ENCODE measurements around the gene ADRA2C. TPM values are rescaled to one million over a fixed set of nuclear protein-coding genes. Genes with fewer than 3 reads are reported as not detected.

The ADRA2C gene
- total RNA-seq, 1 experiment from 2014 or later = 0.28 TPM

DNA sequence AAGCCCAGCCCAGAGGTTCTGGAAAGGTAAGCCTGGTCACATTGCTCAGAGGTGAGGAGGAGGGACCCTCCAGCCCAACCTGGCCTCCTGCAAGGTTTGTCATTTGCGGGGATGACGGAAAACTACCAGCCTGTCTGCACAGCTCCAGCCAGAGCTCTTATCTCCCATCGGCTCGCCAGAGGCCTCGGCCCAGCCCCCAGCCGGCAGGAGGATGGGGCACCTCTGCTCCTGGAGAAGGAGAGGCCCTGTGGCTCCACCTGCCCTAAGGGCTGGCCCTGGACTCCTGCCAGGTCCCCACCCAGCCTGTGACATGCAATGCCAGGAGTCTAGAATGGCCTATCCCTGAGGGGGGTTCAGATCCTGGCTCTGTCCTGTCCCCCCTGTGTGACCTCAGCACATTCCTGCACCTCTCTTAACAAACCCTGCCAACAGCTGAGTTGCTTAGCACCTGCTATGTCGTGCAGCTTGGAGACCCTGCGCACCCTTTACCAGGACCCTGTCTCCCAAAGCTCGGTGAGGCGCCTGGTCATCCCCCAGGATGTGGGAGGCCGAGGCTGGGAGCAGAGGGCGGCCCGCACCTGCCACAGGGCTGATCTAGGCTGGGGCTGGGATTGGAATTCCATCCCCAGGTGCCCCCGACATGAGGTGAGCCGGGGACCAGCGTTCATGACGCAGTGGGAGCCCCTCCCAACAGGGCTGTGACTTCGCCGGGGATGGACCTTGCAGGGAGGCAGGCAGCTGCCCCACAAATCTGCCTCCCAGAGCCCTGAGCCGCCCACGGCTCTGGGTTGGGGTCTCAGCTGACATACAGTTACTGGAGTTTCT is 14.4 kb downstream of the ADRA2C start:
- TF ChIP-seq, protein P1, sequence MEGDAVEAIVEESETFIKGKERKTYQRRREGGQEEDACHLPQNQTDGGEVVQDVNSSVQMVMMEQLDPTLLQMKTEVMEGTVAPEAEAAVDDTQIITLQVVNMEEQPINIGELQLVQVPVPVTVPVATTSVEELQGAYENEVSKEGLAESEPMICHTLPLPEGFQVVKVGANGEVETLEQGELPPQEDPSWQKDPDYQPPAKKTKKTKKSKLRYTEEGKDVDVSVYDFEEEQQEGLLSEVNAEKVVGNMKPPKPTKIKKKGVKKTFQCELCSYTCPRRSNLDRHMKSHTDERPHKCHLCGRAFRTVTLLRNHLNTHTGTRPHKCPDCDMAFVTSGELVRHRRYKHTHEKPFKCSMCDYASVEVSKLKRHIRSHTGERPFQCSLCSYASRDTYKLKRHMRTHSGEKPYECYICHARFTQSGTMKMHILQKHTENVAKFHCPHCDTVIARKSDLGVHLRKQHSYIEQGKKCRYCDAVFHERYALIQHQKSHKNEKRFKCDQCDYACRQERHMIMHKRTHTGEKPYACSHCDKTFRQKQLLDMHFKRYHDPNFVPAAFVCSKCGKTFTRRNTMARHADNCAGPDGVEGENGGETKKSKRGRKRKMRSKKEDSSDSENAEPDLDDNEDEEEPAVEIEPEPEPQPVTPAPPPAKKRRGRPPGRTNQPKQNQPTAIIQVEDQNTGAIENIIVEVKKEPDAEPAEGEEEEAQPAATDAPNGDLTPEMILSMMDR (IDR thresholded peaks at IDR 0.05; ENCODE audit: unreplicated experiment) = no peak
- ChIA-PET CTCF (interaction anchor here (0.6 kb wide), 1 partner anchor 102 kb away, joined by 4 read pairs; no protein-coding TSS in a partner anchor), POLR2A (no interaction called here)
- H3K4me1 Mint-ChIP-seq (ENCODE audit: insufficient read depth, unreplicated experiment) = no peaks in the 10 kb centered on the region
- no TSS peak for BruUV-seq (replicated peaks)
- no peak overlapping the region for H3K27ac Mint-ChIP-seq (ENCODE audit: low read depth, unreplicated experiment)
- peaks cover 18% of the 10 kb centered on the region for H3K27me3 Mint-ChIP-seq (ENCODE audit: insufficient read depth, unreplicated experiment)
- H3K9me3 Mint-ChIP-seq (ENCODE audit: unreplicated experiment) = no peaks in the 10 kb centered on the region
- H3K36me3 Mint-ChIP-seq (ENCODE audit: insufficient read depth, unreplicated experiment) = no peaks in the 10 kb centered on the region
- H3K4me3 Mint-ChIP-seq (ENCODE audit: unreplicated experiment) = no peak overlapping the region
- DNase-seq (ENCODE audit: unreplicated experiment) = no peak
- intact Hi-C loops (cut with micrococcal nuclease) = no loop called here

DNA sequence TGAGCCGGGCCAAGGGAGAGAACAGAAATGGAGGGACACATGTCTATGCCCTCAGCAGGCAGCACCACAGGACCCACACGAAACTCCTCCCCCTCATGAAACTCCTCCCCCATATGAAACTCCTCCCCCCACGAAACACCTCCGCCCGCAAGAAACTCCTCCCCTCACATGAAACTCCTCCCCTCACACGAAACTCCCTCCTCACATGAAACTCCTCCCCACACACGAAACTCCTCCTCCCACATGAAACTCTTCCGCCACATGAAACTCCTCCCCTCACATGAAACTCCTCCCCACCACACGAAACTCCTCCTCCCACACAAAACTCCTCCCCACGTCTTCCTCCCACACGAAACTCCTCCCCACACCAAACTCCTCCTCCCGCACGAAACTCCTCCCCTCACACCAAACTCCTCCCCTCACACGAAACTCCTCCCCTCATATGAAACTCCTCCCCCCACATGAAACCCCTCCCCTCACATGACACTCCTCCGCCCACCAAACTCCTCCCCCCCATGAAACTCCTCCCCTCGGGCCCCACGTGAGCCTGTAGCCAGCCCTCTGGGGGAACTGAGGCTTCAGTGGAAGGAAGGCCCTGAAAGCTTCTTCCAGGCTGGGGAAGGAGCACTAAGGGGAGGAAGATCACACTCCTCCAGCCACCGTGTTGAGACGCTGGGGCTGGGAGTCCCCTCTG is 15.2 kb downstream of the ADRA2C start:
- BruUV-seq (replicated peaks) = no TSS peak
- Mint-ChIP-seq H3K9me3 (ENCODE audit: unreplicated experiment) (no peaks in the 10 kb centered on the region), H3K27ac (ENCODE audit: low read depth, unreplicated experiment) (no peak overlapping the region), H3K4me3 (ENCODE audit: unreplicated experiment) (no peak overlapping the region), H3K27me3 (ENCODE audit: insufficient read depth, unreplicated experiment) (peaks cover 18% of the 10 kb centered on the region), H3K4me1 (ENCODE audit: insufficient read depth, unreplicated experiment) (no peaks in the 10 kb centered on the region), H3K36me3 (ENCODE audit: insufficient read depth, unreplicated experiment) (no peaks in the 10 kb centered on the region)
- TF ChIP-seq, protein P1 (IDR thresholded peaks at IDR 0.05; ENCODE audit: unreplicated experiment) = no peak
- DNase-seq (ENCODE audit: unreplicated experiment) = no peak
- ChIA-PET CTCF (no interaction called here), POLR2A (no interaction called here)
- intact Hi-C loops (cut with micrococcal nuclease) = no loop called here

DNA sequence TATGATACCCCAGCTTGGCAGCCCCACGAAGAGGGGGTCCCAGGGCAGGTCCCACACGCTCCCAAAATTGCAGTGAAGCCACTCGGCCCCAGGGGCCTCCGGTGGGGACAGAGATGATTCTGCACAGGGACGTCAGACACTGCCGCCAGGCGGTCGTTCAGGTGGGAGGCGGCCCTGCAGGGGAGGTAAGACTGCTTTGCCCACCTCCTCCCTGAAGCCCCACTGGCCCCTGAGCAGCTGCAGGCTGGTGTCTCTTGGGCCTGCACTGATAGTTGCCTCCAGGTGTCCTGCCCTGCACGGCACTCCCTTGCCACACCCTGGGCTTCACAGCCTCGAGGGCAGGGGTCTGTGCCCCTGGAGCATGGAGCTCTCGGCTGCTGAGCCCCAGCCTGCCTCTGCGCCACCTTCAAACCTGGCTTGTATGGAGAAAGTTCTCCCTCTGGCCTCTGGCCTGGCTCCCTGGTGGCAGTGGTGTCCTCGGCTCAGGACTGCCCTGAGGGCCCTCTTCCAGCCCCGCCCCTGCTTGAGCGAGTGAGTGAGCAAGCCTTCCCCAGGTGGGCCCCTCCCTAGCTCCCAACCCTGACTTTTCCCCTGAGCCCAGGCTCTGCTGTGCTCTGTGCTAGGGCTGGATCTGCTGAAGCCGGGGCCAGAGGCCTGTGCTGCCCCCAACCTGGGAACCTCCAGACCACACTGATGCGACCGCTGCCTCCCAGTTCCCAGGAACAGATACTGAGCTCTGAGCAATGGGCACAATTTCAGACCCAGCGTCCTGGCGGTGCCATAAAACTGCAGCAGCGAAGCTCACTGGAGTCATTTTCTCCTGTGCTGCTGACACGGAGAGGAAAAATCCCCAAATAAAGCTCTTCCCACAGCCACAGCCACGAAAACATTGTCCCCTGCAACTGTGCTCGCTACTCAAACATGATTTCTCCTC is 16.1 kb downstream of the ADRA2C start:
- no TSS peak for BruUV-seq (replicated peaks)
- Mint-ChIP-seq H3K4me3 (ENCODE audit: unreplicated experiment) (no peak overlapping the region), H3K27me3 (ENCODE audit: insufficient read depth, unreplicated experiment) (peaks cover 14% of the 10 kb centered on the region), H3K9me3 (ENCODE audit: unreplicated experiment) (no peaks in the 10 kb centered on the region), H3K36me3 (ENCODE audit: insufficient read depth, unreplicated experiment) (no peaks in the 10 kb centered on the region), H3K27ac (ENCODE audit: low read depth, unreplicated experiment) (no peak overlapping the region), H3K4me1 (ENCODE audit: insufficient read depth, unreplicated experiment) (no peaks in the 10 kb centered on the region)
- ChIA-PET CTCF (interaction anchor here (0.7 kb wide), 1 partner anchor 42 kb away, joined by 3 read pairs; no protein-coding TSS in a partner anchor), POLR2A (no interaction called here)
- intact Hi-C loops (cut with micrococcal nuclease) = no loop called here
- no peak for DNase-seq (ENCODE audit: unreplicated experiment)
- TF ChIP-seq, protein P1 (IDR thresholded peaks at IDR 0.05; ENCODE audit: unreplicated experiment) = no peak

Data from MCF 10A (cell line).